Endothelial cell of umbilical vein (primary cell): ENCODE data around the gene ACAA1. TPM values are rescaled to one million over a fixed set of nuclear protein-coding genes. Genes with fewer than 3 reads are reported as not detected.

Source experiments
- BruUV-seq: library from RNA; stranded (reverse); fragments of 400-500 nt; replicated peaks from 2 replicates; lab custom pipeline; 2021; lab: Mats Ljungman, UMichigan
- CTCF ChIA-PET: fragments of 300-600, 350-600 bp; sonication (Branson Sonifier 250); formaldehyde crosslinking; loops from one replicate; lab custom pipeline; 2021; ENCODE audit warnings: antibody characterized with exemption, inconsistent platforms; lab: Charles Lee
- POLR2A ChIA-PET: fragments of 300-600, 350-600 bp; sonication (Branson Sonifier 250); formaldehyde crosslinking; loops from one replicate; lab custom pipeline; 2021; ENCODE audit warnings: antibody characterized with exemption, inconsistent platforms; lab: Charles Lee
- DNase-seq: peaks from one replicate; pipeline ENCODE4 v3.0.0-alpha.2; 2011; ENCODE audit warnings: low read depth, low spot score
- FAIRE-seq: peaks from 2 replicates; lab custom pipeline; 2011; peaks lifted over from hg19 to GRCh38; lab: Jason Lieb, UNC
- H2AFZ ChIP-seq: 2 replicates; pipeline ENCODE4 v1.6.0; 2012; ENCODE audit warnings: low read depth, low read length, control low read depth, inconsistent platforms
- H3K27ac ChIP-seq: 2 replicates; pipeline ENCODE4 v1.5.1; 2011; ENCODE audit warnings: low read depth, mild to moderate bottlenecking, control low read depth, low read length, moderate library complexity; ENCODE audit not compliant: insufficient read depth
- H3K27me3 ChIP-seq, 2 experiments: 2 replicates each; pipeline versions ENCODE4 v1.6.0 to v1.6.1; 2011; ENCODE audit warnings: low read length in 2 of 2, mixed read lengths in 1 of 2; ENCODE audit not compliant: control insufficient read depth in 2 of 2, insufficient read depth in 2 of 2
- H3K36me3 ChIP-seq, 2 experiments: 2 replicates in 1 of 2; 3 replicates in 1 of 2; pipeline ENCODE4 v1.5.1; 2011; ENCODE audit warnings: low read length in 2 of 2, mild to moderate bottlenecking in 1 of 2, moderate library complexity in 1 of 2; ENCODE audit not compliant: control insufficient read depth in 2 of 2, insufficient read depth in 2 of 2; ENCODE audit errors: extremely low read depth in 1 of 2
- H3K4me1 ChIP-seq: 3 replicates; pipeline ENCODE4 v1.5.1; 2011; ENCODE audit warnings: mild to moderate bottlenecking, low read length; ENCODE audit not compliant: control insufficient read depth, insufficient read depth; ENCODE audit errors: extremely low read depth
- H3K4me2 ChIP-seq: 2 replicates; pipeline ENCODE4 v1.6.1; 2011; ENCODE audit warnings: low read length, control low read depth, mixed read lengths; ENCODE audit not compliant: insufficient read depth
- H3K4me3 ChIP-seq, 3 experiments: fragments of 200-600 bp in 1 of 3; sonication (generic), shearing (Covaris generic) in 1 of 3; replicated peaks in 1 of 3; 2 replicates each; pipeline ENCODE4 v1.5.1; 2011 to 2016; ENCODE audit warnings: control low read depth in 3 of 3, low read length in 3 of 3, mild to moderate bottlenecking in 2 of 3, inconsistent platforms in 1 of 3, low read depth in 1 of 3, moderate library complexity in 1 of 3; ENCODE audit not compliant: insufficient read depth in 1 of 3
- H3K79me2 ChIP-seq: 2 replicates; pipeline ENCODE4 v1.6.0; 2012; ENCODE audit warnings: low read length, inconsistent platforms; ENCODE audit not compliant: control insufficient read depth, insufficient read depth
- H3K9ac ChIP-seq: replicated peaks from 2 replicates; pipeline ENCODE3; 2011; ENCODE audit warnings: low read length, control low read depth; ENCODE audit not compliant: insufficient read depth; ENCODE audit errors: extremely low read depth
- H3K9me1 ChIP-seq: replicated peaks from 3 replicates; pipeline ENCODE4 v1.6.0; 2011; ENCODE audit warnings: mild to moderate bottlenecking, low read length; ENCODE audit not compliant: control insufficient read depth, insufficient read depth; ENCODE audit errors: extremely low read depth
- H3K9me3 ChIP-seq: replicated peaks from 2 replicates; pipeline ENCODE4 v1.5.1; 2012; ENCODE audit warnings: low read length, inconsistent platforms; ENCODE audit not compliant: control insufficient read depth, insufficient read depth
- H4K20me1 ChIP-seq: replicated peaks from 2 replicates; pipeline ENCODE3; 2011; ENCODE audit warnings: mild to moderate bottlenecking, low read length; ENCODE audit not compliant: control insufficient read depth, insufficient read depth; ENCODE audit errors: extremely low read depth
- CTCF ChIP-seq, 2 donors: IDR thresholded peaks; 1 replicate in 1 of 2; 2 replicates in 1 of 2; pipeline ENCODE4 v1.5.1; 2011; ENCODE audit warnings: low read length in 2 of 2, mild to moderate bottlenecking in 2 of 2, moderate library complexity in 2 of 2, control low read depth in 1 of 2, inconsistent platforms in 1 of 2, low read depth in 1 of 2; ENCODE audit not compliant: insufficient read depth in 1 of 2; ENCODE audit errors: extremely low read depth in 1 of 2
- EZH2 ChIP-seq: IDR thresholded peaks from 2 replicates; pipeline ENCODE4 v1.6.1; 2012; ENCODE audit warnings: borderline replicate concordance, low read depth, mild to moderate bottlenecking, moderate library complexity, low read length, inconsistent platforms; ENCODE audit not compliant: severe bottlenecking
- FOS ChIP-seq: IDR thresholded peaks from 2 replicates; pipeline ENCODE4 v1.6.1; 2011; ENCODE audit warnings: mild to moderate bottlenecking, low read length, moderate library complexity, borderline replicate concordance; ENCODE audit not compliant: insufficient read depth
- GATA2 ChIP-seq: IDR thresholded peaks from 2 replicates; pipeline ENCODE4 v1.7.0; 2011; ENCODE audit warnings: low read depth, mild to moderate bottlenecking, moderate library complexity, mixed read lengths, low read length; ENCODE audit not compliant: insufficient read length, insufficient read depth
- JUN ChIP-seq: IDR thresholded peaks from 2 replicates; pipeline ENCODE4 v1.6.1; 2011; ENCODE audit warnings: borderline replicate concordance, low read depth; ENCODE audit not compliant: insufficient read length, insufficient read depth
- MAX ChIP-seq: IDR thresholded peaks from 2 replicates; pipeline ENCODE4 v1.6.1; 2011; ENCODE audit not compliant: insufficient read depth, insufficient read length
- MYC ChIP-seq: IDR thresholded peaks from one replicate; pipeline ENCODE4 v1.6.1; 2011; ENCODE audit warnings: mild to moderate bottlenecking, low read depth, low read length
- POLR2A ChIP-seq: IDR thresholded peaks from 2 replicates; pipeline ENCODE4 v1.6.1; 2012; ENCODE audit warnings: low read depth, mild to moderate bottlenecking, control low read depth, low read length
- POLR2AphosphoS5 ChIP-seq: IDR thresholded peaks from 2 replicates; pipeline ENCODE4 v1.6.1; 2012; ENCODE audit warnings: low read depth, mild to moderate bottlenecking, control low read depth, low read length, moderate library complexity; ENCODE audit not compliant: insufficient read depth
- dilution Hi-C: fragments of 300-500 bp; cut with MboI; formaldehyde crosslinking; loops from one replicate; pipeline ENCODE4 v1.15.0; 2019; ENCODE audit warnings: low sequenced_read_pairs; ENCODE audit not compliant: extremely low pct_ligation_motif_present
- intact Hi-C: fragments of 100-400 bp; cut with micrococcal nuclease; formaldehyde crosslinking; loops from one replicate; pipeline ENCODE4 v1.10.0; 2022
- polyA plus RNA-seq, 4 experiments: library from polyadenylated mRNA; depleted of rRNA in 3 of 4; stranded (reverse) in 3 of 4; unstranded in 1 of 4; fragments of >200 nt; gene quantifications; 2 replicates each; pipeline versions ENCODE4 v1.2.1 to v1.2.3, GENCODE V29; 2011 to 2012; ENCODE audit warnings: missing spikeins in 1 of 4
- total RNA-seq: library from RNA; stranded (reverse); gene quantifications from 2 replicates; pipeline ENCODE4 v1.2.3, GENCODE V29; 2021

The ACAA1 gene
- total and polyA plus RNA-seq, 2 donors (not counting 3 experiments of a cell fraction or from before 2014, with no cell fraction given): 52.1 to 53.8 TPM

GRCh38 chr3:38151667-38152265, 14.8 kb upstream of the ACAA1 start:
- Histone ChIP-seq H4K20me1 (no peaks in the 10 kb centered on the region), H3K4me1 (no peaks in the 10 kb centered on the region), H3K4me2 (no peak overlapping the region), H2AFZ (no peak overlapping the region), H3K9ac (no peak overlapping the region), H3K4me3 (no peak overlapping the region), H3K27ac (no peak overlapping the region), H3K9me1 (no peaks in the 10 kb centered on the region), H3K9me3 (no peaks in the 10 kb centered on the region), H3K36me3 (no peaks in the 10 kb centered on the region), H3K79me2 (no peaks in the 10 kb centered on the region), H3K27me3 (no peaks in the 10 kb centered on the region)
- ChIA-PET POLR2A (no interaction called here), CTCF (interaction anchor here (4.2 kb wide), 1 partner anchor 13 kb away, joined by 20 read pairs; the partner anchor contains the start of gene OXSR1)
- dilution Hi-C loops: no loop called here
- intact Hi-C loops: no loop called here
- FAIRE-seq (no peak), DNase-seq (no peak)
- no peak for TF ChIP-seq JUN
- TF ChIP-seq GATA2: no peak
- TF ChIP-seq MAX: no peak
- TF ChIP-seq FOS: no peak
- TF ChIP-seq POLR2A: no peak
- no peak for TF ChIP-seq MYC
- no peak for TF ChIP-seq CTCF (IDR thresholded peaks at IDR 0.05; ENCODE audit: extremely low read depth in 1 of 2, insufficient read depth in 1 of 2, low read depth in 1 of 2, low read length in 2 of 2)
- no peak for TF ChIP-seq EZH2
- TF ChIP-seq POLR2AphosphoS5: no peak
- no TSS peak for BruUV-seq
